HG02623 (cell line): Measurements from ENCODE around the gene HMGB2.

Source experiments
- ATAC-seq: cut with Tn5 transposase; IDR thresholded peaks from one replicate; pipeline ENCODE4 v1.9.1; 2021; ENCODE audit warnings: moderate library complexity; ENCODE audit not compliant: unreplicated experiment

Gene HMGB2

DNA sequence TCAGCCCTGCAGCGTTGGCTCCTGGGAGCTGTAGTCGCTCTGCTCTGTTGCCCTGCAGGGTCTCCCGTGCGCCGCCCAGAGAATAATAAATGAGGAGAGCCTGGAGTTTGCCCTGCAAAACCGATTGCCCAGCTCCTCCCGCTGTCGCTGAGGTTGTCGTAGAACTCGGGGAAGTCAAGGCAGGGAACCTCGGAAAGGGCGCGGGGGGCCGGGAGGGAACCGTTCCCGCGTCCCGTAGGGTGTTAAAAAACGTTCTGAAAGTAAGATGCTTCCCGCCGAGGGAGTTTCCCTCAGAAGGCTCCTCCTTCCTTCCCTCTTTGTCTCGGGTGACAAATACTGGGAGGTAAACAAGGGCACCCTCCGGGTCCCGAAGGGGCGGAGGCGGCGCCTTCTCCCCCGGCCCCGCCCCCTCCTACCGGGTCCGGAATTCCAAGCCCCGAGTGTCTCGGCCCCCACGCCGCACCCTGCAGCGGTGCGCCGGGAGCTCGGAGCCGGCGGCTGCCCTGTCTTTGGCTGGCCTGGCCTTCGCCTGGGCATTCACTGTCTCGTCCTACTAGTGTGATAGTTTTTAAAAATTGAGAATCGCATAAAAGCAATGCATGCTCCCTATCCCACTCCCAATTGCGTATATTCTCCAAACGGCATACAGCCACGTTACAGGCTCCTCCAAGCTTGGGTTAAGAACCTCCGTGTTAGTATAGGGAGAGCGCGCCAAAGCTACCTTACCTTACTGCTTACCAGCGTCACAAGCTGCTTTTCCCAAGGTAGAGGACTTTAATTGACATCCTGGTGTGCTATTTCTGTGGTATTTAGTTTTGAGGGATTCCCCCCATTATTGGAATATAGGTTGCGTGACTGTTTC, 964 bp upstream of the HMGB2 start:
- peak; percentile 25 for ATAC-seq

DNA sequence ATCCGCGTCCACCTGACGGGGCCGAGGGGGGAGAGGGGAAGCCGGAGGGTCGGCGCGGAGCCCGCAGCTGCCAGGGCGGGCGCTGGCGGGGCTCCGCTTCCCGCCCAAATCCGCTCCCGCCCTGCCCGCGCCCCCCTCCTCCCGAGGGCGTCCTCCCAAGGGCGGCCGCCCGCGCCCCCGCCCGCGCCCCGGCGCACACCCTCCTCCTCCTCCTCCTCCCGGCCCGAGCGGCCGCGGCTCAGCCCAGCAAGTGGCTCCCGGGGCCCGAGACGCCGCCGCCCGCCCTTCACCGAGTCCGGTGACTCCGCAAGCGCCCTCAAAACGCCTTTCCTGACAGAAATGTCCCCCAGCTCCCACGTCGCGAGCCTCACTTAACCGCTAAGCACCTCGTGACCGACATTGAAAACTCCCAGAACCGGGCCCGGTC, 487 bp downstream of the HMGB2 start:
- ATAC-seq: no peak

DNA sequence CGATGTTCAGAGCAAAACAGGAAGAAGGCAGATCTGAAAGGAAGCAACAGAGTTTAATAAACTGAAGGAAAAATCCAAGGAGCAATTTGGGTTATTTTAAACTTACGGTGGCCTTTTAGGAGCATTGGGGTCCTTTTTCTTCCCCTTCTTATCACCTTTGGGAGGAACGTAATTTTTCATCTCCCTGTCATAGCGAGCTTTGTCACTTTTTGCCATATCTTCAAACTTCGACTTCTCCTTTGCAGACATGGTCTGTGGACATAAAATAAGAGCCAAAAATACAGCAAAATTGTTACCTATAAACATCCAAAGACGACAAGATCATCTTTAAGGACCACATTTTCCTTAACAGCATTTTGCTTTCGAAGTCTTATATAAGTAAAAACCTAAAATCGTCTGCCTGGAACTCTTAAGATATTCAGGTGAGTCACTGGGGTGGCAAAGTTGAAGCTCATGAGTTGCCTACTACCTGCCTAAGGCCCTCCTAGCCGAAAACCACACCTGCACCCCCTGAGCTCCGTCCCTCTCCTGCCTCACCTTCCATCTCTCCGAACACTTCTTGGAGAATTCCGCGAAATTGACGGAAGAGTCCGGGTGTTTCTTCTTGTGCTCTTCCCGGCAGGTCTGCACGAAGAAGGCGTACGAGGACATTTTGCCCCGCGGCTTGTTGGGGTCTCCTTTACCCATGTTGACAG, 1.0 kb downstream of the HMGB2 start:
- no peak for ATAC-seq

DNA sequence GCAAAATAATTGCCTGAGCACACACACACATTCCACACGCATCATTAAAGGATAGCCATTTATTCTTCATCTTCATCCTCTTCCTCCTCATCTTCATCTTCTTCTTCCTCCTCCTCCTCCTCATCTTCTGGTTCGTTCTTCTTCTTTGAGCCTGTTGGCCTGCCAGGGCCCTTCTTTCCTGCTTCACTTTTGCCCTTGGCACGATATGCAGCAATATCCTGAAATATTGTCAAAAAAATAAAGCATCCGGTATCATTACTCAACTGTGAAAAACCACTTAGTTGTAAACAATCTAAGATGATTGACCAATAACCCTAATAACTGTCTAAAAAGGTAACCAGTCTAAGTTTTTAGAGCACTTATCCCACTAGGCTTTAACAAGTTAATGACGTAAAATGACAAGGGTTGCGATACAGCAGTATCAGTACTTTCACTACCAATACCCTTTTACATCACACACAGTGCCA, 2.1 kb downstream of the HMGB2 start:
- no peak for ATAC-seq

DNA sequence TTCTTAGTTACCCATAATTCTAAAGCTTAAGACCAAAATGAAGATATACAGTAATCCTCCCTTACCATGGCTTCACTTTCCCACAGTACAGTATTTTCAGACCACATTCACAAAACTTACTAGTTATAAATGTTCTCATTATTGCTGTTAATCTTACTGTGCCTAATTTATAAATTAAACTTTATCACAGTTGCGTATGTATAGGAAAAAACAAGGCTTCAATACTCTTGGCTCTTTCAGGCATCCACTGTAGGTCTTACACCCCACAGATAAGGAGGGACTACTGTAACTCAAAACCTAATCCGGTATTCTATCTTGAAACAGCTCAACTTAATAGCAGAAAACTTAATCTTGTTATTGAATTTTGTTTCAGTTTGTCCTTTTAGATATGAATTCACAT, 3.6 kb downstream of the HMGB2 start:
- no peak for ATAC-seq

DNA sequence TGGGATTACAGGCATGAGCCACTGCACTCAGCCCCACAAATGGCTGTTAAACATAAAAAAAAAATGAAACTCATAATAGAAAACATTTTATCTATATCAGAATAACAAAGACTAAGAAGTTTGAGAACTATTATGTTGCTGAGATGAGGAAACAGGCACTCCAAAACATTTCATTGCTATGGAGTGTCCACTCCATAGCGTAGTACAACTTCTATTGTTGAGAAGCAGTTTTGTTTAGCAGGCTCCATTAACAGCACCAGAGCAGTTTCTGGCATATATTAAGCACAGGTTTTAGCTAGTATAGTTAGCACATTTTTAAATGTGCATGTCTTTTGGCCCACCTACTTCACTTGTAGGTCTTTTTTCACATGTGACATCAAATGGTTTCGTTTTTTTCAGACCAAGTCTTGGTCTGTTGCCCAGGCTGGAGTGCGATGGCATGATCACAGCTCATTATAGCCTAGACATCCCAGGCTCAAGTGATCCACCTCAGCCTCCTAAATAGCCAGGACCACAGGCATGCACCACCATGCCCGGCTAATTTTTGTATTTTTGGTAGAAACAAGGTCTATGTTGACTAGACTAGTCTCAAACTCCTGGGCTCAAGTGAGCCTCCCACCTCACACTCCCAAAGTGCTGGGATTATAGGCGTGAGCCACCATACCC, 5.8 kb downstream of the HMGB2 start:
- ATAC-seq: no peak

DNA sequence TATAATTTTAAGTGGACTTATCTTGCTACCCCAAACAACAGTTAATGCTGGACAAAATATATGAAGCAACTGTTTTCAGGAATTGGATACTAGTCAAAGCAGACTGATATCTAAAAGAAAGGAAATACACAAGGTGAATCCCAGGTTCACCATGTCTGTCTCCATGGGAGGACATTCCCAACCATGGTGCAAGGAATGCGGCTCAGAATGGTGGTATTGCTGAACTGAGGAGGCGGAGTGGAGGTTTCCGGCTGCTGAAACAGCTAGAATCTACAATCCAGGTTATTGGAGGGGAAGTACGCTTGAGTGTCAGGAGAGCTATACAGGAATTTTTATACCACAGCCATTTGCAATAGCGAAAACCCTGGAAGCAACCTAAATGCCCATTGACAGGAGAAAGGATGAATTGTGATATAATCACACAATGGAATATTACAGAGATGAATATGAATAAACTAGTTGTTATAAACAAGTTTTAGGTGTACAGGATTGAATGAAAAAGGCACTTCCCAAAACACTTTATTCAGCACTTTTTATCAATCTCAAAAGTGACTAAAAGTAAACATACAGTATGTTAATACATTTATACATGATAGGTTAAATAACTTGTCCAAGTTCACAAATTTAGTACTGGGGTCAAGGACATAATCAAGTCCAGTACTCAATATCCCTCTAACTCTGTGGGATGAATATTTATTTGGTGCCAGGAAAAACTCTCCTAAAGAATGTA, 9.0 kb downstream of the HMGB2 start:
- ATAC-seq: no peak

DNA sequence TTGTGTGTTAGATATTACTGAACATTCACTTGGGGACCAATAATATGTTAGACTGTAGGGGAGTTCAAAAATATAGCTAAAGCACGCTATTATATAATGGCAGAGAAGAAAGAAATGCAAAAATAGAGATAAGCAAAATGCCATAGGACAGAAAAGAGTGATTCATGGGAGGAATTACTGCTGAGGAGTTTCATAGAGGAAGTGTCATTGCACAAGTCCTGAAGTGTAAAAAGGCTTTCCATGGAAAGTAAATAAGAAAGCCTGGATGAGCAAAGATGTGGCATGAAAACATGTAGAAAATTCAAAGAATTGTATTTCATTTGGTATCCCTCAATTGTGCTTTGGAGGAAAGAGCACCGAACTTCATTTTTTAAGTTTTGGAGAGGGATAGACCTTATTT, 14.5 kb downstream of the HMGB2 start:
- no peak for ATAC-seq

DNA sequence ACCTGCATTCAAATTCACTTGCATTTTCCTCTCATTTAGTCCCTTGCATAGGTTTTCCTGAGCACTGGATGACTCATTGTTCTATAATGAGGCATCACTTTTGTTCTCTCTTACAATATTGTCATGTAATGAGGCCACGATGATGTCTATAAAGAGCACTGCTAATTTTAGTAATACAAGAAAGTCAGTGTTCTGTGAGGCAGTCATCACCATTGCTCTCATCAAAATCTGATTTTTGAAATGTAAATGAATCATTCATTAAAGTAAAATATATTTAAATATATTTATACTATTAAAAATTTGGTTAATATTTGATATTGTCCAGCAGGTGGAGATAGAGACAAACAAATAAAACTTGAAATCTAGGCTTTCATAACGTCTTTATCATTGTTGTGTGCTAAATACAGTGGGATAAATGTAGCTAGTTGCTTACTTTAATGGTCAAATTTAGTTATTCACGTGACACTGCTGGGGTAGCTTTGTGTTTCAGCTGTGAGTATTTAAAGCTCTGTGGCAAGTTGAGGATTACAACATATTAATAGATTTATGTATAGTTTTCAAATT, 15.4 kb downstream of the HMGB2 start:
- ATAC-seq: no peak

DNA sequence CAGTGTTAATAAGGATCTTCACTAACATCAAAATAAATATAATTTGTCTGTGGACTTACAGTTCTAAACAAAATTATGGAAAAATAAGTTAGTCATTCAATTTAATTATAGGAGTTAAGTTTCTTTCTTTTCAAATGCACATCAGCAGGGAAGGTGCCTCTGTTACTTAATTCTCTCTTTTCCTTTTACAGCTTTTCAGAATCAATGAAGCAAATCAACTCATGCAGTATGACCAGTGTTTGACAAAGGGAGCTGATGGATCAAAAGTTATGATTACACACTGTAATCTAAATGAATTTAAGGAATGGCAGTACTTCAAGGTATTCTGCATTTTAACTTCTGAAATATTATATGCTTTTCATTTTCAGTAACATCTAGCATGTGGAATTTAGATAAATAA, 15.9 kb downstream of the HMGB2 start:
- ATAC-seq: no peak

DNA sequence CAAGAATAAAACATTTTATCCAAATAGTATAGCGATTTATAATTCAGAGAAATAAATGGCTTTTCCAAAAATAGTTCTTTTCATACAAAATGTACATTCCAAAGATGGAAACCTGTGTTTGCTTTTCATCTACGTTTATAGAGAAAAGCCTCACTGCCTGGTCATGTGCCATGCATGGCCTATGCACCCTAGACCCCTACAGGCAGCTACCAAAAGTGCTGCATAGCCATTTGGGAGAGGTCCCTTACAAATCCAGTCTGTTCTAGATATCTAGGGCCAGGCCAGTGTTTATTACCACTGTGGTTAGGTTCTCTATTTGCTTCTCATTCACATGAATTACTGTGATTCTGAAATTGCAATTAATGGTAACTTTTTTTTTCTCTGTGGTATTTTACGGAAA, 17.2 kb downstream of the HMGB2 start:
- ATAC-seq: no peak

DNA sequence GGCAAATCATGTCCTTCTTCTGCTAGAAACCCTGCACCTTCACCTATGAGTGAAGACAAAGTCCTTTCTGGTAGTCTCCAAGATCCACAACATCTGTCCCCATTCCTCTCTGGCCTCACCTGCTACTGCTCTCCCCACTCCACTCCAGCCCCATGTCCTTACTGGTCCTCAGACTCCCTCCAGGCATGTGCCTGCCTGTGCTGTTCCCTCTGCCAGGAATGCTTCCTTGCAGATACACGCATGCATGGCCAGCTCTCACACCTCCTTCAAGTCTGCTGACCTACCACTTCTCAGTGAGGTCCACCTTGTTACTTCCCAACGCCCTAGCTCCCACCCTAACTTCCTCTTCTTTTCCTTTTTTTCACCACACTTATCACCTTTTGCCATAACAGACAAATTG, 18.1 kb downstream of the HMGB2 start:
- ATAC-seq: no peak

DNA sequence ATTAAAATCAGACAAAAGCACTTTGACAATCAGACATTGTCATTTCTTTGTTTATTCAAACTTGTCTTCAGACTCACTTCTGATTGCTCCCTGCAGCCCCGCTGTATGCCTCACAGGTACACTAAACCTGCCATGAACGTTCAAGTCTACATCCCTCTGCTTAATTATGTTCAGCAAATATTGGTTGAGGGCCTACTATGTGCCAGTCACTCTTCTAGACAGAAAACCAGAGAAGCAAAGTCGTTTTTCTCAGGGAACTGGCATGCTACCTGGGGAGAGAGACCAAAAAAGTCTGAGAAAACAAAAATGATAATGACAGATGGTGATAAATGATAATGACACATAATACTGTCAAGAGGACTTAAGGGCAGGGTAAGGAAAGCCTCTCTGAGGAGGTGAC, 19.4 kb downstream of the HMGB2 start:
- no peak for ATAC-seq

DNA sequence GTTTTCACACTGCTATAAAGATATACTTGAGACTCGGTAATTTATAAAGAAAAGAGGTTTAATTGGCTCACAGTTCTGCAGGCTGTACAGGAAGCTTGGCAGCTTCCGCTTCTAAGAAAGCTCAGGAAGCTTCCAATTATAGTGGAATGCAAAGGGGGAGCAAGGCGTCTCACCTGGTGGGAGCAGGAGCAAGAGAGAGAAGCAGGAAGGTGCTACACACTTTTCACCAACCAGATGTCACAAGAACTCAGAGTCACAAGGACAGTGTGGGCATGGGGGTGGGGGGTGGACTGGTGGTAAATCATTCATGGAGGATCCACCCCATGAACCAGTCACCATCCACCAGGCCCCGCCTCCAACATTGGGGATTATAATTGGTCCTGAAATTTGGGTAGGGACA, 22.8 kb downstream of the HMGB2 start:
- no peak for ATAC-seq

DNA sequence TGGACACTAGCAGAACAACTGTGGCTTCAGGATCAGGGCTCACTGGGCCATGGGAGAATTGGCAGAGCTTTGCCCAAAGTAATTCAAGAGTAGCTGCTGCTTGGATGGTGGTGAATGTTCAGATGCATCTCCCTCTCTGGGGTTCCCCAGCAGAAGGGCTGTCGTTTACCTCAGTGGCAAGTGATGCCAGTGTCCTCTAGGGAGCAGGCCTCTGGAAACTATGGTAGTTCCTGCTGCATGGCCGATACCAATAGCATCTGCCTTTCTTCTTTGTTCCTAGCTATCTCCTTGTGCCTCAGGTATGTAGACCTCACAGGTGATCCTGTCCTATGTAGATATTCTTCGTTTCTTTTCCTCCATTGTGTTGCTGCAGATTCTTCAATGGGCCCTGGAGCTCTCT, 26.4 kb downstream of the HMGB2 start:
- no peak for ATAC-seq

DNA sequence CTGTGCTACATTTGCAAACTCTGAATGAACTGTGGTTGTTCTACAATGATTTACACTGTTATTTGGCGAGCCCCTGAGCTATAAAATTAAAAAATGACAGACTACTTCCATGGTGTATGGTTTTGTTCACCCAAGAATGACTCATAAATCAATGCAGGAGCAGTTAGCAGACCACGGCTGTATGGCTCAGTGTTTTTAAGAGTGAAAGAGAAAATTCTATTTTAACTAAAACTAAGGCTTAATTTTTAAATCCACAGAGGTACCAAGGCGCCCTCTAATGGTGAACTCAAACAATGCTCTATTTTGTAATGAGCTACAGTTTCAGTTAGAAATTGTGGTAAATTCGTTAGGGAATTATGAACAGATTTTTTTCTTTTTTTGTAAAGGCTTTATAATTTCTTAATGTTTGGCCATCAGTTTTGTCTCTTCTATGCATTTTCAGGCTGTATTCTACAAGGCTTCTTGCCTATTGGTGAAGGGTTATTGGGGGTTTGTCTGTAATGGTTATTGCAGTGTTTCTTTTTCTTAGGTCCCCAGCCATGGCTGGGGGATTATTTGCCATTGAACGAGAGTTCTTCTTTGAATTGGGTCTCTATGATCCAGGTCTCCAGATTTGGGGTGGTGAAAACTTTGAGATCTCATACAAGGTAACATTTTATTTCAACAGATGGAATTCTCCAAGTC, 32.5 kb downstream of the HMGB2 start:
- no peak for ATAC-seq

DNA sequence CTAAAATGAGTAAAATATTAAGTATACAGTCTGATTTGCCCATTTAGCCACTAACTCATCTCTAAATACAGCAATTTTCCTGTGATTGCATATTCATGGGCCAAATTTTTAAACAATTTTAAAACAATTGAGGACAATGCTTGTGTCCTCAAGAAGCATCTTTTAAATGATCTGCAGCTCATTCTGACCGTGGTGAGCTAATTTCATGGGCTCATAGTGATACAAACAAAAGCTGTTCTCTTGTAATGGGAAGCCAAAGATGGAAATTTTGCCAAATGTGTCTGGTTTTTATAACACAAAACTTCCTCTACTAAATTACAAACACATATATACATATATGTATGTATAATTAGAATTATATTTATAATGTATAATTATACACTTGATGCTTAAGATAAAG, 39.7 kb downstream of the HMGB2 start:
- no peak for ATAC-seq

DNA sequence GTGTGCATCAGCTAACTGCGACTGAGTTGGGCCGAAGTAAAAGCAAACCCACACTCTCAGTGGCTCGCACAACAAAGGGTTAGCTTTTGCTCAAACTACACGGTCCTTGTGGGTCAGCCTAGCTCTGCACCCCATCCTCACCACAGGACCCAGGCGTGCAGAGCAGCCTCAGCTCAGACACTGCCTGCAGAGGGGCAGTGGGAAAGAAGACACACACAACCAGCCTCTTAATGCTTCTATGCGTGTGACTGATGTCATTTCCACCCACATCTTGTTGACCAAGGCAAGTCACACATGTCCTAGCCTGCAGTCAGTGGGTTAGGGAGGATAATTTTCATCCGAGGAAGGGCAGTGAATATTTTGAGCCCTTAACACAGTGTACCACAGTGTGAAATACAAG, 40.5 kb downstream of the HMGB2 start:
- ATAC-seq: no peak

DNA sequence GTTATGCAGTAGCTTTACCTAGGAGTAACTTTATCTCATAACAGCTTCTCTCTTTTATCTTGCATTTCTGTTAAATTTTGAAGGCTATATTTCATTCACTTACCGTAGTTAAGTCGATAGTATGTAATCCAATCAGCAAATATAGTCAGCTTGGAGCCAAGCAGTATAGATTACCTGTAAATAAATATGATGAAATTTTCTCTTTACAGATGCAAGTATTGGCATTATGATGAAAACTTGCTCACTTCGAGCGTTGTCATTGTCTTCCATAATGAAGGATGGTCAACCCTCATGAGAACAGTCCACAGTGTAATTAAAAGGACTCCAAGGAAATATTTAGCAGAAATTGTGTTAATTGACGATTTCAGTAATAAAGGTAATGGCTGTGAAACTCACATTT, 42.3 kb downstream of the HMGB2 start:
- no peak for ATAC-seq

DNA sequence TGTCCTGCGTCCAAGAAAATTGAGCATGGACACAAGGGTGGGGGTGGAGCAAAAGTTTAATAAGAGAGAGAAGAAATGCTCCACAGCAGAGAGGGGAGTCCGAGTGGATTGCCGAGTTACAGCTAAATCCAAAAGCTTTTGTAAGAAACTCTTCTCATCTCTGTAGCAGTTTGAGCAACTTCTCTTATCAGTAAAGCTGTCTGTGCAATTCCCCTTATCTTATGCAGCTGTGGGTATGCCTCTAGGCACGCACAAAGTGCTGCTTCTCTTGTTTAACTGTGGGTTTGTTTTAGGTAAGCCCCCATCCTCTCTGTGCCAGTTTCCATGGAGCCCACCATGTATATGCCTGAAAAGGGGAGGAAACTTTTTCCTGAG, 44.8 kb downstream of the HMGB2 start:
- ATAC-seq: no peak
